ENCODE data around the gene TUBA3D. TPM values are rescaled to one million over a fixed set of nuclear protein-coding genes. Genes with fewer than 3 reads are reported as not detected.
"Not testable (repeated sequence)": the region's sequence is repeated elsewhere in the genome, so short reads cannot be mapped to it uniquely, and the experiment has no call there.

Gene TUBA3D
- total and polyA plus RNA-seq, 8 donors = 0.92 TPM; not detected in 7

DNA sequence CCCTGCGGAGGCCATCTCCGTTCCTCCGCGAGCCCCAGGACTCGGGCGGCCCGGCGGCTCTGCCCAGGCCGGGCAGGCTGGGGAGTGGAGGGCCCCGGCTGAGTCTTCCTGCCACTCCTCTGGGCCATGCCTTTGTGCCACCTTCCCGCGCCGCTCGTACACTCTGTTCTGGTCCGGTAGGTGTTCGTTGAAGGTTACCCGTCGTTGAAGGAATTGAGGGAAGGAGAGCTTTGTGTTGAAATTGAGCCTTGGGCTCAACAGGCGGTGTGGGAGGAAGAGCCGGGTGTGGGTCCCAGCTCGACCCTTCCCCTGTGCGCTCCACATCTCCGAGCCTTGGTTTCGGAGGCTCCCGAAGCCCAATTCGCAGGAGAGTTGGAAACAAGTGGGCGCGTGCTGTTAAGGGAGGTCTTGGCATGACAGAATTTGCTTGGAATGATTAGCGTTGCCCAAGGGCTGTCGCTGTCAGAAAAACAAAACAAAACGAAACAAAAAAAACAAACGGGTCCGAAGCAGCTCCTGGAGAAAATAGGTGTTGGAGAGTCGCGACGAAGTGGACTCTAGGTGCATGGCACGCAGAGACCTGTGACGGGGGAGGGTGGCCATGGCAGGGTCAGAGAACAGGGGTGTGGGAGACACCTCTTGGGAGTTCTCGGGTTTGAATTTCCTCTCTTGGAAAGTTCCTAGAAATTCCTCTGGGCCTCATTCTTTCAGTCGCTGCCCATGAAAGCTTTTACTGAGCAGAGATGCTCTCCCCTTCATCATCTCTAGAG is 17.5 kb downstream of the TUBA3D start:
- Histone ChIP-seq H3K4me1 (peaks cover 15 to 55% (median 36%) of the 10 kb centered on the region in 4 donors), H3K27ac (peak overlapping the region; percentile 89 to 95 (median 93)), H3K27me3 (no peaks in the 10 kb centered on the region), H3K36me3 (peaks cover 0 to 11% (median 6%) of the 10 kb centered on the region in 4 donors), H3K9me3 (no peaks in the 10 kb centered on the region), H3K4me3 (peak overlapping the region; percentile 74 to 94 (median 86))
- TF ChIP-seq CTCF (IDR thresholded peaks at IDR 0.05) (no peak), POLR2A (IDR thresholded peaks at IDR 0.05) (no peak)
- WGBS, 5 donors = 0 to 2% (median 1%) methylated on average over 30 to 40 of the region's 40 CpGs
- no peak for DNase-seq
- intact Hi-C loops (cut with DNase I; ENCODE audit: low total_unique reads) = no loop called here

GRCh38 chr2:131495506-131495905 is 19.6 kb downstream of the TUBA3D start:
- H3K4me3 ChIP-seq; intact Hi-C loops (cut with DNase I; ENCODE audit: low total_unique reads); H3K27me3 ChIP-seq; H3K9me3 ChIP-seq; DNase-seq; H3K27ac ChIP-seq: not testable (repeated sequence)
- H3K4me1 ChIP-seq = peaks cover 15 to 41% (median 30%) of the 10 kb centered on the region in 4 donors
- peaks cover 0 to 30% (median 27%) of the 10 kb centered on the region in 4 donors for H3K36me3 ChIP-seq
- 75 to 93% (median 83%) methylated on average over 1 of the region's 1 CpG for WGBS, 5 donors

DNA sequence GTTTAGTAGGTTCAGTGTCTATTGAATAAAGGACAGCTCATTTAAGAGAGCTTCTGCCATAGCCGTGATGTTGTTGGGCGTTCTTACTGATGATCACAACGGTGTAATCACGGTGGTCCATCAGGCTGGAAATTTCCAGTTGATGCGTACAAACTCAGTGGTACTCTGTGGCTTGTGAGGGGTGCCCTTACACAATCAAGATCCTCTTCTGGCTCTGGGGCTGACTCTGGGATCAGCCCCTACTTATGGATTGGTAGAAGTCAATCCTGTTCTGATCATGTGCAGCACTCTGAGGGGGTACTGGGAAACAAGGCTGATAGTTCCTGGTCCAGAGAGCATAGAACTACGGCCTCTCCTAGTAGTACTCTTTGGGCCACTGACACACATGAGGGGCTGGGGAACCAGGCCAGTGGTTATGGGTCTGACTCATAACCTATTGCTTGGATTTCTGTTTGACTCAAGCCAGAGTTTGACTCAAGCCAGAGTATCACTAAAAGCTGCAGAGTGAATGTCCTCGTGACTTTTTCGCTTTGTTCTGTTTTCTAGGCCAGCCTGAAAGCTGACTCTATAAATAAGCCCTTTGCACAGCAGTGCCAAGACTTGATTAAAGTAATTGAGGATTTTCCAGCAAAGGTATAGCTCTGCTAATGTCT is 22.5 kb downstream of the TUBA3D start:
- intact Hi-C loops (cut with DNase I; ENCODE audit: low total_unique reads); H3K27ac ChIP-seq; H3K4me3 ChIP-seq; H3K9me3 ChIP-seq; H3K27me3 ChIP-seq; DNase-seq: not testable (repeated sequence)
- 50 to 71% (median 63%) methylated on average over 8 of the region's 8 CpGs for WGBS, 5 donors
- H3K4me1 ChIP-seq = peaks cover 8 to 28% (median 19%) of the 10 kb centered on the region in 4 donors
- peaks cover 14 to 60% (median 56%) of the 10 kb centered on the region in 4 donors for H3K36me3 ChIP-seq

DNA sequence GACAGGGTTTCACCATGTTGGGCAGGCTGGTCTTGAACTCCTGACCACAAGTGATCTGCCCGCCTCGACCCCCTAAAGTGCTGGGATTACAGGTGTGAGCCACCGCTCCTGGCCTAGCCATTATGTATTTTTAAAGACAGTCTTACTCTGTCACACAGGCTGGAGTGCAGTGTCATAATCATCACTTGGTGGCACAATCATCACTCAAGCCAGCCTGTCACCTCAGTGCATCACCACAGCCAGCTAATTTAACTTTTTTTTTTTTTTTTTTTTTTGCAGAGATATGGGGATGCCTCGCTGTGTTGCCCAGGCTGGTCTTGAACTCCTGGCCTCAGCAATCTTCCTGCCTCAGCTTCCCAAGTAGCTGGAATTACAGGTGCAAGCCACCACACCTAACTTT is 27.7 kb downstream of the TUBA3D start:
- DNase-seq; H3K27ac ChIP-seq; H3K9me3 ChIP-seq; H3K4me1 ChIP-seq; H3K27me3 ChIP-seq; intact Hi-C loops (cut with DNase I; ENCODE audit: low total_unique reads); H3K4me3 ChIP-seq: not testable (repeated sequence)
- H3K36me3 ChIP-seq = peaks cover 22 to 100% (median 98%) of the 10 kb centered on the region in 4 donors
- WGBS, 5 donors = 91 to 98% (median 97%) methylated on average over 4 of the region's 4 CpGs

- whole genome bisulfite sequencing, 5 donors = 77 to 91% (median 85%) methylated on average over 6 to 7 of the region's 7 CpGs
- H3K4me1 ChIP-seq; H3K27ac ChIP-seq; H3K9me3 ChIP-seq; H3K4me3 ChIP-seq; intact Hi-C loops (cut with DNase I; ENCODE audit: low total_unique reads); DNase-seq; H3K27me3 ChIP-seq: not testable (repeated sequence)
- peaks cover 26 to 100% (median 99%) of the 10 kb centered on the region in 4 donors for H3K36me3 ChIP-seq
Measured at GRCh38 chr2:131504082-131504750, 28.3 kb downstream of the TUBA3D start.

DNA sequence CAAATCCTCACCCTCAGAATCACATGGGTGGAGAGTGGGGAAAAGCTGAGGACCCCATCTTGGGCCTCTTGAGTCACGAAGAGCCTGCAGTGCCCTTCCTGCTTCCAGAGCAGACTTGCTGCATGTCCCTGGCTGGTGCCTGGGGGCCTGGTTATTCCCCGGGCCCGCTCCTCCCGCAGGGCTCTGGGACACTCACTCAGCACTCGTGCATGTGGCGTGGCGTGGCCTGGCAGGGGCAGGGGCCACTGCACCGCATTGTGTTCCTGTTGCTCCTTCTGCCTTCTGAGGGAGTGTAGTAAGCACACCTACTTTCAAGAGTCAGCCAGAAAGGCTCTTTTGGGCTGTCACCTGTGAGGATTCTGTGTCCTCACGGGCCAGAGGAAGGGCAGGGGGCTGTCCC is 33.7 kb downstream of the TUBA3D start:
- Histone ChIP-seq H3K4me1 (no peaks in the 10 kb centered on the region), H3K4me3 (no peak overlapping the region), H3K9me3 (no peaks in the 10 kb centered on the region), H3K27me3 (no peaks in the 10 kb centered on the region), H3K27ac (no peak overlapping the region), H3K36me3 (peaks cover 17 to 98% (median 96%) of the 10 kb centered on the region in 4 donors)
- 74 to 90% (median 83%) methylated on average over 6 to 9 of the region's 9 CpGs for WGBS, 5 donors
- intact Hi-C loops (cut with DNase I; ENCODE audit: low total_unique reads) = no loop called here
- TF ChIP-seq EP300 (IDR thresholded peaks at IDR 0.05) = no peak
- no peak for TF ChIP-seq POLR2AphosphoS5 (IDR thresholded peaks at IDR 0.05)
- no peak for TF ChIP-seq CTCF (IDR thresholded peaks at IDR 0.05)
- no peak for TF ChIP-seq POLR2A (IDR thresholded peaks at IDR 0.05)
- no peak for DNase-seq

GRCh38 chr2:131511291-131511968 is 35.5 kb downstream of the TUBA3D start:
- 80 to 87% (median 85%) methylated on average over 21 to 22 of the region's 22 CpGs for WGBS, 5 donors
- H3K4me1 ChIP-seq; H3K27ac ChIP-seq; H3K4me3 ChIP-seq; intact Hi-C loops (cut with DNase I; ENCODE audit: low total_unique reads); DNase-seq; H3K27me3 ChIP-seq; H3K9me3 ChIP-seq: not testable (repeated sequence)
- peaks cover 10 to 92% (median 86%) of the 10 kb centered on the region in 4 donors for H3K36me3 ChIP-seq

GRCh38 chr2:131511969-131512870 is 36.3 kb downstream of the TUBA3D start:
- H3K4me1 ChIP-seq; H3K4me3 ChIP-seq; H3K27ac ChIP-seq; H3K27me3 ChIP-seq; intact Hi-C loops (cut with DNase I; ENCODE audit: low total_unique reads); DNase-seq; H3K9me3 ChIP-seq: not testable (repeated sequence)
- WGBS, 5 donors = 66 to 87% (median 83%) methylated on average over 12 to 15 of the region's 17 CpGs
- H3K36me3 ChIP-seq = peaks cover 12 to 92% (median 86%) of the 10 kb centered on the region in 4 donors
